ENCODE measurements around the gene ZSCAN5A. TPM values are rescaled to one million over a fixed set of nuclear protein-coding genes. Genes with fewer than 3 reads are reported as not detected.

Gene ZSCAN5A
- total and polyA plus RNA-seq, 8 donors, result 4.4 to 8.1 (median 5.5) TPM

- H3K36me3 ChIP-seq, result no peaks in the 10 kb centered on the region
- DNase-seq (peak; percentile 82 to 96 (median 94)), FAIRE-seq (peak; percentile 95), ATAC-seq (peak; percentile 91 to 96 (median 92))
- no peaks in the 10 kb centered on the region for H3K27me3 ChIP-seq
- intact Hi-C loops (cut with DNase I), result no loop called here
- H3K9me3 ChIP-seq, result no peaks in the 10 kb centered on the region
- TF ChIP-seq, protein P1, sequence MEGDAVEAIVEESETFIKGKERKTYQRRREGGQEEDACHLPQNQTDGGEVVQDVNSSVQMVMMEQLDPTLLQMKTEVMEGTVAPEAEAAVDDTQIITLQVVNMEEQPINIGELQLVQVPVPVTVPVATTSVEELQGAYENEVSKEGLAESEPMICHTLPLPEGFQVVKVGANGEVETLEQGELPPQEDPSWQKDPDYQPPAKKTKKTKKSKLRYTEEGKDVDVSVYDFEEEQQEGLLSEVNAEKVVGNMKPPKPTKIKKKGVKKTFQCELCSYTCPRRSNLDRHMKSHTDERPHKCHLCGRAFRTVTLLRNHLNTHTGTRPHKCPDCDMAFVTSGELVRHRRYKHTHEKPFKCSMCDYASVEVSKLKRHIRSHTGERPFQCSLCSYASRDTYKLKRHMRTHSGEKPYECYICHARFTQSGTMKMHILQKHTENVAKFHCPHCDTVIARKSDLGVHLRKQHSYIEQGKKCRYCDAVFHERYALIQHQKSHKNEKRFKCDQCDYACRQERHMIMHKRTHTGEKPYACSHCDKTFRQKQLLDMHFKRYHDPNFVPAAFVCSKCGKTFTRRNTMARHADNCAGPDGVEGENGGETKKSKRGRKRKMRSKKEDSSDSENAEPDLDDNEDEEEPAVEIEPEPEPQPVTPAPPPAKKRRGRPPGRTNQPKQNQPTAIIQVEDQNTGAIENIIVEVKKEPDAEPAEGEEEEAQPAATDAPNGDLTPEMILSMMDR (IDR thresholded peaks at IDR 0.05), result no peak
- peak overlapping the region; percentile 94 to 98 (median 97) for H3K27ac ChIP-seq
- 1% methylated on average over 37 of the region's 37 CpGs for WGBS, 2 donors
- peaks cover 0 to 4% (median 0%) of the 10 kb centered on the region in 3 donors for H3K4me1 ChIP-seq
- peak overlapping the region; percentile 39 to 73 (median 52) for H3K4me3 ChIP-seq
Observed at GRCh38 chr19:56315077-56315828, 614 bp upstream of the ZSCAN5A start.

DNA sequence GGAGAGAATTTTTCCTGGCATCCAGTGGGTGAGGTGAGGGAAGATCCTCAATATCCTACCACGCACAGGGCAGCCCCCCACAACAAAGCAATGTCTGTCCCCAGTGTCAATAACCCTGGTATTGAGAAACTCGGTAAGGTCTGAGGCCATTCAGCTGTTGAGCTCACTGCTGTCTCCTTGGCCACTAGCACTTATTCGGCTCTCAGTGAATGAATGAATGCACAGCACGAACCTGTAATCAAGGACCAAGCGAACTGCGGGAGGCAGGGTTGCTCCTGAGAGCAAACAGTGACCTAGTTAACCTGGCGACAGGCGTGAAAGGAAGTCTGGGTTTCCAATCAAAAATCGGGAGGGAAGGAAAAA is 640 bp downstream of the ZSCAN5A start:
- ATAC-seq, result peak; percentile 12 to 34 (median 14)
- Histone ChIP-seq H3K36me3 (no peaks in the 10 kb centered on the region), H3K4me3 (peak overlapping the region; percentile 31 to 73 (median 50)), H3K9me3 (no peaks in the 10 kb centered on the region), H3K27me3 (no peaks in the 10 kb centered on the region), H3K27ac (peak overlapping the region; percentile 94 to 98 (median 97)), H3K4me1 (peaks cover 0 to 4% (median 0%) of the 10 kb centered on the region in 3 donors)
- intact Hi-C loops (cut with DNase I), result no loop called here
- peak in 1 of 6 donors; percentile 49 for DNase-seq
- TF ChIP-seq, protein P1 (IDR thresholded peaks at IDR 0.05), result no peak
- no peak for FAIRE-seq
- WGBS, 2 donors, result 0% methylated on average over 9 of the region's 9 CpGs

- FAIRE-seq (no peak), ATAC-seq (no peak), DNase-seq (no peak)
- Histone ChIP-seq H3K4me3 (peak overlapping the region in 1 of 4 donors; percentile 73), H3K36me3 (no peaks in the 10 kb centered on the region), H3K4me1 (peaks cover 0 to 4% (median 0%) of the 10 kb centered on the region in 3 donors), H3K9me3 (no peaks in the 10 kb centered on the region), H3K27ac (no peak overlapping the region), H3K27me3 (no peaks in the 10 kb centered on the region)
- TF ChIP-seq, protein P1 (IDR thresholded peaks at IDR 0.05), result no peak
- 86 to 87% methylated on average over 10 of the region's 10 CpGs for WGBS, 2 donors
- intact Hi-C loops (cut with DNase I), result no loop called here
Observed at GRCh38 chr19:56312787-56313657, 1.6 kb downstream of the ZSCAN5A start.

GRCh38 chr19:56312342-56312741 is 2.3 kb downstream of the ZSCAN5A start:
- Histone ChIP-seq H3K36me3 (no peaks in the 10 kb centered on the region), H3K9me3 (no peaks in the 10 kb centered on the region), H3K27me3 (no peaks in the 10 kb centered on the region), H3K27ac (no peak overlapping the region), H3K4me1 (peaks cover 0 to 4% (median 0%) of the 10 kb centered on the region in 3 donors), H3K4me3 (no peak overlapping the region)
- TF ChIP-seq, protein P1 (IDR thresholded peaks at IDR 0.05), result no peak
- DNase-seq (no peak), FAIRE-seq (no peak), ATAC-seq (no peak)
- intact Hi-C loops (cut with DNase I), result no loop called here
- 82 to 92% methylated on average over 4 of the region's 4 CpGs for WGBS, 2 donors

Measured in pancreas (tissue), 10 donors.